GM23338 (cell line): ENCODE data around the gene CA7.

Experiments used
- CREB1 ChIP-seq: fragments of 250-450 bp; sonication (Bioruptor Pico); IDR thresholded peaks from 2 replicates; pipeline ENCODE4 v1.5.0; 2020; ENCODE audit warnings: low read depth, mild to moderate bottlenecking, moderate library complexity
- CTCF ChIP-seq, 2 experiments: fragments of 200-600 bp in 1 of 2; sonication (generic) in 1 of 2; conservative IDR thresholded peaks; 2 replicates each; pipeline versions ENCODE4 v1.5.1 to v1.6.1; 2016 to 2017; ENCODE audit warnings: antibody characterized with exemption in 2 of 2, low read depth in 2 of 2, mild to moderate bottlenecking in 2 of 2, moderate library complexity in 1 of 2
- EZH2 ChIP-seq: fragments of 200-600 bp; sonication (generic); IDR thresholded peaks from one replicate; pipeline ENCODE4 v1.8.0; 2017; ENCODE audit warnings: antibody characterized with exemption, mild to moderate bottlenecking, low read depth; ENCODE audit not compliant: unreplicated experiment
- EZH2phosphoT487 ChIP-seq: fragments of 200-600 bp; sonication (generic); IDR thresholded peaks from one replicate; pipeline ENCODE4 v1.8.1; 2018; ENCODE audit warnings: antibody characterized with exemption; ENCODE audit not compliant: unreplicated experiment
- JUNB ChIP-seq: IDR thresholded peaks from one replicate; pipeline ENCODE4 v1.6.1; 2016; ENCODE audit warnings: antibody characterized with exemption; ENCODE audit not compliant: unreplicated experiment
- POLR2AphosphoS5 ChIP-seq: IDR thresholded peaks from 2 replicates; pipeline ENCODE4 v1.6.1; 2016; ENCODE audit warnings: antibody characterized with exemption, low read depth
- TF ChIP-seq, protein P1 (sequence below): IDR thresholded peaks from 2 replicates; pipeline ENCODE4 v1.6.1; 2016; ENCODE audit warnings: antibody characterized with exemption
- TF ChIP-seq, protein P2 (sequence below): IDR thresholded peaks from one replicate; pipeline ENCODE4 v1.6.1; 2018; ENCODE audit warnings: antibody characterized with exemption; ENCODE audit not compliant: unreplicated experiment

DNA sequence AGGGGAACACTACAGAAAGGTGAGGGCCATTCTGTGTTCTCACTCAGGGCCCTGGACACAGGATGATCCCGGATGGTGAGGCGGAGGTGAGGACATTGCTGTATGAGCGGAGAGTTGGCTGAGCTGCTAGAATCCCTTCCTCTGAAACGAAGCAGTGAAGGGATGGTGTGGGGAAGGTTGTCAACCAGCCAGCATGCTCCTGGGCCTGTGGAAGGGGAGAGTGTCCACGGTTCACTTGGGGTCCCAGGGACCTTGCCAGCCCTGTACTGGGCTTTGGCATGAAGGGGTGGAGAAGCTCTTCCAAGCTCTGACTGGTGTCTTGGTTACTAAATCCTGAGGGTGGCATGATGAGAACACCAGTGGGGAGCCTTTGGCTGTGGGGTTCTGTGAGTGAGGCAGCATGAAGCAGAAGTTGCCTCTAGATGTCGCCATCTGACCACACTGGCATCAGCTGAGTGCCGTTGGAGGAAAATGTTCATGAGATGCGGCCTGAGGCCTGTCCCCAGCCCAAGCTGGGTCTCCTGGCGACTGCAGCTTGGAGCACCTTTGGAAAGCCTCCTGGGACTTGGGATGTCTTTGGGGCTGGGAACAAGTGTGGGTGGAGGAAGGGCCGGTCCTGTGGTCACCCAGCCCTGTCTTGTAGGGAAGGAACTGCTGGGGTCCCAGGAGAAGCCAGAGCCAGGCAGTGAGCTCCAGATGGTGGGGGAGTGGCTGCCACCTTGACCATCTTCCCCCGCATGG lies 50.9 kb downstream of the CA7 start:
- TF ChIP-seq EZH2phosphoT487 (no peak), CTCF (conservative IDR thresholded peaks at IDR 0.05; ENCODE audit: low read depth in 2 of 2) (peak; percentile 71 to 95), EZH2 (no peak), POLR2AphosphoS5 (no peak), CREB1 (CRISPR knock-in tag) (no peak), JUNB (no peak)
- TF ChIP-seq, protein P1, sequence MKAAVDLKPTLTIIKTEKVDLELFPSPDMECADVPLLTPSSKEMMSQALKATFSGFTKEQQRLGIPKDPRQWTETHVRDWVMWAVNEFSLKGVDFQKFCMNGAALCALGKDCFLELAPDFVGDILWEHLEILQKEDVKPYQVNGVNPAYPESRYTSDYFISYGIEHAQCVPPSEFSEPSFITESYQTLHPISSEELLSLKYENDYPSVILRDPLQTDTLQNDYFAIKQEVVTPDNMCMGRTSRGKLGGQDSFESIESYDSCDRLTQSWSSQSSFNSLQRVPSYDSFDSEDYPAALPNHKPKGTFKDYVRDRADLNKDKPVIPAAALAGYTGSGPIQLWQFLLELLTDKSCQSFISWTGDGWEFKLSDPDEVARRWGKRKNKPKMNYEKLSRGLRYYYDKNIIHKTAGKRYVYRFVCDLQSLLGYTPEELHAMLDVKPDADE: no peak
- TF ChIP-seq, protein P2, sequence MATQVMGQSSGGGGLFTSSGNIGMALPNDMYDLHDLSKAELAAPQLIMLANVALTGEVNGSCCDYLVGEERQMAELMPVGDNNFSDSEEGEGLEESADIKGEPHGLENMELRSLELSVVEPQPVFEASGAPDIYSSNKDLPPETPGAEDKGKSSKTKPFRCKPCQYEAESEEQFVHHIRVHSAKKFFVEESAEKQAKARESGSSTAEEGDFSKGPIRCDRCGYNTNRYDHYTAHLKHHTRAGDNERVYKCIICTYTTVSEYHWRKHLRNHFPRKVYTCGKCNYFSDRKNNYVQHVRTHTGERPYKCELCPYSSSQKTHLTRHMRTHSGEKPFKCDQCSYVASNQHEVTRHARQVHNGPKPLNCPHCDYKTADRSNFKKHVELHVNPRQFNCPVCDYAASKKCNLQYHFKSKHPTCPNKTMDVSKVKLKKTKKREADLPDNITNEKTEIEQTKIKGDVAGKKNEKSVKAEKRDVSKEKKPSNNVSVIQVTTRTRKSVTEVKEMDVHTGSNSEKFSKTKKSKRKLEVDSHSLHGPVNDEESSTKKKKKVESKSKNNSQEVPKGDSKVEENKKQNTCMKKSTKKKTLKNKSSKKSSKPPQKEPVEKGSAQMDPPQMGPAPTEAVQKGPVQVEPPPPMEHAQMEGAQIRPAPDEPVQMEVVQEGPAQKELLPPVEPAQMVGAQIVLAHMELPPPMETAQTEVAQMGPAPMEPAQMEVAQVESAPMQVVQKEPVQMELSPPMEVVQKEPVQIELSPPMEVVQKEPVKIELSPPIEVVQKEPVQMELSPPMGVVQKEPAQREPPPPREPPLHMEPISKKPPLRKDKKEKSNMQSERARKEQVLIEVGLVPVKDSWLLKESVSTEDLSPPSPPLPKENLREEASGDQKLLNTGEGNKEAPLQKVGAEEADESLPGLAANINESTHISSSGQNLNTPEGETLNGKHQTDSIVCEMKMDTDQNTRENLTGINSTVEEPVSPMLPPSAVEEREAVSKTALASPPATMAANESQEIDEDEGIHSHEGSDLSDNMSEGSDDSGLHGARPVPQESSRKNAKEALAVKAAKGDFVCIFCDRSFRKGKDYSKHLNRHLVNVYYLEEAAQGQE: no peak
